Kidney (tissue), 14 donors: ENCODE results near the gene HNRNPC. TPM values are rescaled to one million over a fixed set of nuclear protein-coding genes. Genes with fewer than 3 reads are reported as not detected.

Experiments
- DNase-seq, 5 donors: peaks; one replicate each; pipeline ENCODE4 v3.0.0-alpha.2; 2013 to 2020
- FAIRE-seq: peaks from 2 replicates; lab custom pipeline; 2012; peaks lifted over from hg19 to GRCh38; lab: Jason Lieb, UNC
- H3K27ac ChIP-seq, 2 donors: one replicate each; pipeline ENCODE4 v1.7.0; 2013; ENCODE audit warnings: low read depth in 2 of 2, low read length in 2 of 2, inconsistent platforms in 1 of 2
- H3K27me3 ChIP-seq: one replicate; pipeline ENCODE4 v1.7.1; 2013; ENCODE audit warnings: low read length, inconsistent platforms; ENCODE audit not compliant: control insufficient read depth, insufficient read depth
- H3K36me3 ChIP-seq, 3 donors: one replicate each; pipeline versions ENCODE4 v1.7.0 to v1.7.1; 2013; ENCODE audit warnings: low read length in 3 of 3, control low read depth in 1 of 3, inconsistent platforms in 1 of 3; ENCODE audit not compliant: insufficient read depth in 3 of 3, control insufficient read depth in 2 of 3
- H3K4me1 ChIP-seq, 3 donors: one replicate each; pipeline versions ENCODE4 v1.7.0 to v1.7.1; 2013; ENCODE audit warnings: low read length in 3 of 3, inconsistent platforms in 1 of 3, low read depth in 1 of 3; ENCODE audit not compliant: control insufficient read depth in 2 of 3, insufficient read depth in 2 of 3
- H3K4me3 ChIP-seq, 3 donors: one replicate each; pipeline versions ENCODE4 v1.7.0 to v1.8.1; 2013; ENCODE audit warnings: low read length in 3 of 3, control low read depth in 1 of 3, inconsistent platforms in 1 of 3
- H3K9ac ChIP-seq, 3 donors: one replicate each; pipeline versions ENCODE4 v1.7.0 to v1.7.1; 2013; ENCODE audit warnings: low read length in 3 of 3, control low read depth in 1 of 3, inconsistent platforms in 1 of 3
- H3K9me3 ChIP-seq, 3 donors: one replicate each; pipeline versions ENCODE4 v1.7.0 to v1.7.1; 2013; ENCODE audit warnings: low read length in 3 of 3, control low read depth in 1 of 3, inconsistent platforms in 1 of 3; ENCODE audit not compliant: control insufficient read depth in 2 of 3, insufficient read depth in 1 of 3
- CTCF ChIP-seq: IDR thresholded peaks from 3 replicates; pipeline ENCODE4 v1.5.1; 2012; ENCODE audit warnings: mild to moderate bottlenecking, moderate library complexity, borderline replicate concordance; ENCODE audit not compliant: insufficient read depth; ENCODE audit errors: extremely low read depth
- intact Hi-C: fragments of 100-400 bp; cut with DNase I; formaldehyde crosslinking; loops from one replicate; pipeline ENCODE4 v1.11.1; 2022
- polyA plus RNA-seq: library from polyadenylated mRNA; stranded (reverse); fragments of 350-450 nt; fragmentation: Illumina TruSeq; extraction: RNeasy Lipid Tissue Mini Kit (QIAGEN cat#74804); gene quantifications from one replicate; pipeline ENCODE4 v1.2.3, GENCODE V29; 2014; ENCODE audit warnings: low read depth, low replicate concordance; ENCODE audit not compliant: insufficient read depth
- total RNA-seq: library from RNA; stranded (reverse); fragmentation: NEBNext Ultra II Directional; extraction: Animal tissue kit (Norgen Biotek cat#: 25700); gene quantifications from one replicate; pipeline ENCODE4 v1.2.1, GENCODE V29; 2021
- donor health status: control.
- donor health status: control.
- donor health status: control.
- donor health status: control.
- donor health status: control.
- donor health status: DM: yes; HTN: yes; CAD: no.
- donor health status: Normal renal cell carcinoma (clear cell type).

The HNRNPC gene
- total and polyA plus RNA-seq, 2 donors from 2014 or later: 398 to 462 TPM

- FAIRE-seq: no peak
- Histone ChIP-seq H3K36me3 (peaks cover 11 to 52% (median 18%) of the 10 kb centered on the region in 3 donors), H3K27me3 (no peaks in the 10 kb centered on the region)
Observed at GRCh38 chr14:21234112-21234511, 35.1 kb downstream of the HNRNPC start.

GRCh38 chr14:21233457-21234076 lies 35.7 kb downstream of the HNRNPC start:
- H3K9me3 ChIP-seq: no peaks in the 10 kb centered on the region
- no peaks in the 10 kb centered on the region for H3K27me3 ChIP-seq
- intact Hi-C loops: no loop called here
- no peak overlapping the region for H3K27ac ChIP-seq
- H3K36me3 ChIP-seq: peaks cover 11 to 49% (median 18%) of the 10 kb centered on the region in 3 donors
- FAIRE-seq: no peak
- peak; percentile 19 for TF ChIP-seq CTCF
- DNase-seq: no peak
- H3K9ac ChIP-seq: no peak overlapping the region
- H3K4me1 ChIP-seq: peaks cover 0 to 29% (median 16%) of the 10 kb centered on the region in 3 donors
- no peak overlapping the region for H3K4me3 ChIP-seq

More at GRCh38 chr14:21234112-21234511, 35.1 kb downstream of the HNRNPC start:
- no peak for TF ChIP-seq CTCF
- Histone ChIP-seq H3K9me3 (no peaks in the 10 kb centered on the region), H3K4me3 (no peak overlapping the region), H3K9ac (no peak overlapping the region), H3K27ac (no peak overlapping the region), H3K4me1 (peaks cover 0 to 29% (median 16%) of the 10 kb centered on the region in 3 donors)
- DNase-seq: no peak
- intact Hi-C loops: no loop called here

- H3K36me3 ChIP-seq: peaks cover 19 to 58% (median 20%) of the 10 kb centered on the region in 3 donors
Observed at GRCh38 chr14:21231020-21231652, 38.1 kb downstream of the HNRNPC start.

More at GRCh38 chr14:21231020-21231652, 38.1 kb downstream of the HNRNPC start:
- no peak for DNase-seq
- intact Hi-C loops: no loop called here
- FAIRE-seq: no peak
- Histone ChIP-seq H3K4me3 (no peak overlapping the region), H3K4me1 (peaks cover 0 to 18% (median 16%) of the 10 kb centered on the region in 3 donors), H3K27ac (no peak overlapping the region), H3K9ac (no peak overlapping the region), H3K27me3 (no peaks in the 10 kb centered on the region), H3K9me3 (no peaks in the 10 kb centered on the region)
- TF ChIP-seq CTCF: no peak
